IMR-90 (cell line): Measurements from ENCODE around the gene NCR2. TPM values are rescaled to one million over a fixed set of nuclear protein-coding genes. Genes with fewer than 3 reads are reported as not detected.

ENCODE experiments used
- ATAC-seq: fragments of 200-7000 bp; cut with Tn5 transposase; 2 replicates; pipeline ENCODE4 v1.9.1; 2020; ENCODE audit warnings: low read depth, mild to moderate bottlenecking, moderate library complexity
- BruUV-seq: library from RNA; stranded (reverse); fragments of 400-500 nt; replicated peaks from 2 replicates; lab custom pipeline; 2021; lab: Mats Ljungman, UMichigan
- CTCF ChIA-PET: fragments of 300-600 bp; formaldehyde crosslinking; extraction: SDS; loops from one replicate; lab custom pipeline; 2021; ENCODE audit warnings: antibody characterized with exemption; lab: Yijun Ruan, JAX
- POLR2A ChIA-PET: fragments of 300-600 bp; sonication (Branson Sonifier 250); formaldehyde crosslinking; loops from one replicate; lab custom pipeline; 2022; ENCODE audit warnings: antibody characterized with exemption; ENCODE audit not compliant: unreplicated experiment; lab: Charles Lee
- DNase-seq: peaks from one replicate; pipeline ENCODE4 v3.0.0; 2013
- H2AFZ ChIP-seq: replicated peaks from 2 replicates; pipeline ENCODE3; 2013; ENCODE audit warnings: low read length, mild to moderate bottlenecking; ENCODE audit not compliant: poor library complexity
- H2AK5ac ChIP-seq: 2 replicates; pipeline ENCODE4 v1.6.1; 2013; ENCODE audit warnings: low read depth, low read length, inconsistent platforms
- H2AK9ac ChIP-seq: replicated peaks from 2 replicates; pipeline ENCODE3; 2013; ENCODE audit warnings: mild to moderate bottlenecking, low read depth, low read length, moderate library complexity; ENCODE audit not compliant: poor library complexity
- H2BK120ac ChIP-seq: 2 replicates; pipeline ENCODE4 v1.6.1; 2013; ENCODE audit warnings: low read depth, low read length, inconsistent platforms
- H2BK15ac ChIP-seq: 3 replicates; pipeline ENCODE4 v1.6.1; 2013; ENCODE audit warnings: low read depth, low read length, inconsistent platforms
- H2BK20ac ChIP-seq: 2 replicates; pipeline ENCODE4 v1.6.1; 2013; ENCODE audit warnings: low read depth, mild to moderate bottlenecking, inconsistent platforms, low read length, moderate library complexity
- H2BK5ac ChIP-seq: 2 replicates; pipeline ENCODE4 v1.6.1; 2013; ENCODE audit warnings: mild to moderate bottlenecking, low read depth, low read length, inconsistent platforms; ENCODE audit not compliant: poor library complexity, severe bottlenecking
- H3K14ac ChIP-seq: replicated peaks from 2 replicates; pipeline ENCODE4 v1.6.1; 2013; ENCODE audit warnings: low read depth, low read length, inconsistent platforms
- H3K18ac ChIP-seq: 2 replicates; pipeline ENCODE4 v1.6.1; 2013; ENCODE audit warnings: low read depth, low read length, control low read depth
- H3K23ac ChIP-seq: 2 replicates; pipeline ENCODE4 v1.6.1; 2013; ENCODE audit warnings: low read depth, low read length, inconsistent platforms
- H3K27ac ChIP-seq: 2 replicates; pipeline ENCODE4 v1.5.1; 2013; ENCODE audit warnings: mild to moderate bottlenecking, control low read depth, low read length; ENCODE audit not compliant: insufficient read depth
- H3K27me3 ChIP-seq: 2 replicates; pipeline ENCODE4 v1.6.1; 2013; ENCODE audit warnings: low read length; ENCODE audit not compliant: control insufficient read depth, insufficient read depth
- H3K36me3 ChIP-seq: 2 replicates; pipeline ENCODE4 v1.6.1; 2013; ENCODE audit warnings: low read length, mixed read lengths; ENCODE audit not compliant: control insufficient read depth, insufficient read depth
- H3K4ac ChIP-seq: 2 replicates; pipeline ENCODE4 v1.6.1; 2013; ENCODE audit warnings: low read depth, low read length, inconsistent platforms
- H3K4me1 ChIP-seq: 2 replicates; pipeline ENCODE4 v1.6.1; 2013; ENCODE audit warnings: low read length, mixed read lengths; ENCODE audit not compliant: control insufficient read depth, insufficient read depth
- H3K4me2 ChIP-seq: 2 replicates; pipeline ENCODE4 v1.6.1; 2013; ENCODE audit warnings: low read depth, mild to moderate bottlenecking, control low read depth, low read length, moderate library complexity
- H3K4me3 ChIP-seq: 2 replicates; pipeline ENCODE4 v1.5.1; 2013; ENCODE audit warnings: low read depth, mild to moderate bottlenecking, control low read depth, low read length, moderate library complexity; ENCODE audit not compliant: insufficient read depth
- H3K56ac ChIP-seq: 2 replicates; pipeline ENCODE4 v1.6.1; 2013; ENCODE audit warnings: low read length, inconsistent platforms; ENCODE audit not compliant: insufficient read depth; ENCODE audit errors: extremely low read depth
- H3K79me1 ChIP-seq, 2 experiments: 2 replicates each; pipeline ENCODE4 v1.6.1; 2013; ENCODE audit warnings: low read length in 2 of 2, inconsistent platforms in 1 of 2, low read depth in 1 of 2
- H3K9ac ChIP-seq: 2 replicates; pipeline ENCODE4 v1.6.1; 2013; ENCODE audit warnings: low read depth, low read length, control low read depth
- H3K9me1 ChIP-seq: 2 replicates; pipeline ENCODE4 v1.6.1; 2013; ENCODE audit warnings: low read length, inconsistent platforms; ENCODE audit not compliant: insufficient read depth
- H3K9me3 ChIP-seq: 2 replicates; pipeline ENCODE4 v1.6.1; 2013; ENCODE audit warnings: low read length; ENCODE audit not compliant: control insufficient read depth, insufficient read depth
- H4K20me1 ChIP-seq: 2 replicates; pipeline ENCODE4 v1.6.1; 2013; ENCODE audit warnings: low read length, inconsistent platforms; ENCODE audit not compliant: insufficient read depth
- H4K5ac ChIP-seq: 2 replicates; pipeline ENCODE4 v1.6.1; 2013; ENCODE audit warnings: mild to moderate bottlenecking, low read depth, low read length, control low read depth
- H4K8ac ChIP-seq, 2 experiments: 2 replicates each; pipeline ENCODE4 v1.6.1; 2013; ENCODE audit warnings: low read depth in 2 of 2, low read length in 2 of 2, control low read depth in 1 of 2, inconsistent platforms in 1 of 2
- H4K91ac ChIP-seq: 2 replicates; pipeline ENCODE4 v1.6.1; 2013; ENCODE audit warnings: low read depth, low read length, inconsistent platforms; ENCODE audit not compliant: insufficient read depth
- BHLHE40 ChIP-seq: fragments of 150-350 bp; IDR thresholded peaks from 2 replicates; pipeline ENCODE4 v1.6.1; 2016; ENCODE audit warnings: mild to moderate bottlenecking, low read depth, low read length
- CEBPB ChIP-seq: IDR thresholded peaks from 2 replicates; pipeline ENCODE4 v1.6.1; 2012; ENCODE audit warnings: low read depth, low read length, improper control_type of control experiment
- CHD1 ChIP-seq: IDR thresholded peaks from 2 replicates; pipeline ENCODE4 v1.6.1; 2012; ENCODE audit warnings: low read depth, low read length, improper control_type of control experiment
- FOS ChIP-seq: fragments of 150-350 bp; IDR thresholded peaks from 2 replicates; pipeline ENCODE4 v1.6.1; 2016; ENCODE audit warnings: low read depth, low read length
- MAFK ChIP-seq: IDR thresholded peaks from 2 replicates; pipeline ENCODE4 v1.6.1; 2012; ENCODE audit warnings: low read depth, low read length, improper control_type of control experiment
- MAZ ChIP-seq: IDR thresholded peaks from 2 replicates; pipeline ENCODE4 v1.6.1; 2012; ENCODE audit warnings: low read depth, mild to moderate bottlenecking, low read length, improper control_type of control experiment, moderate library complexity, borderline replicate concordance
- MXI1 ChIP-seq: IDR thresholded peaks from 2 replicates; pipeline ENCODE4 v1.6.1; 2012; ENCODE audit warnings: low read depth, mild to moderate bottlenecking, low read length, moderate library complexity, borderline replicate concordance
- POLR2A ChIP-seq: IDR thresholded peaks from 2 replicates; pipeline ENCODE4 v1.6.1; 2012; ENCODE audit warnings: mild to moderate bottlenecking, low read depth, low read length
- RAD21 ChIP-seq: IDR thresholded peaks from 2 replicates; pipeline ENCODE4 v1.6.1; 2012; ENCODE audit warnings: low read length, improper control_type of control experiment
- RCOR1 ChIP-seq: IDR thresholded peaks from 2 replicates; pipeline ENCODE4 v1.6.1; 2012; ENCODE audit warnings: mild to moderate bottlenecking, low read length, improper control_type of control experiment; ENCODE audit not compliant: insufficient replicate concordance
- RFX5 ChIP-seq: IDR thresholded peaks from 2 replicates; pipeline ENCODE4 v1.8.0; 2012; ENCODE audit warnings: low read depth, mild to moderate bottlenecking, low read length, moderate library complexity
- WGBS, 2 experiments: methylation state at CpG; one replicate each; pipeline versions ENCODE4 v1.1.5 to v1.1.7; 2013; ENCODE audit warnings: missing lambda C conversion rate in 2 of 2; ENCODE audit not compliant: insufficient read length in 1 of 2; ENCODE audit errors: extremely low coverage in 2 of 2; 5-methylcytosine and 5-hydroxymethylcytosine counted together
- dilution Hi-C: fragments of 300-500 bp; cut with HindIII; formaldehyde crosslinking; loops from one replicate; pipeline ENCODE4 v1.14.3; 2018; ENCODE audit warnings: low sequenced_read_pairs; ENCODE audit not compliant: unreplicated experiment
- in situ Hi-C: fragments of 300-500 bp; cut with MboI; formaldehyde crosslinking; loops from 3 replicates; pipeline ENCODE4 v1.14.3; 2019; ENCODE audit warnings: low sequenced_read_pairs, inconsistent platforms, mixed read lengths
- intact Hi-C: fragments of 100-400 bp; cut with micrococcal nuclease; formaldehyde crosslinking; loops from 2 replicates; pipeline ENCODE4 v1.10.0; 2022
- polyA plus RNA-seq, 3 experiments: library from polyadenylated mRNA; depleted of rRNA; stranded (reverse); fragments of >200 nt; gene quantifications; 2 replicates each; pipeline ENCODE4 v1.2.3, GENCODE V29; 2012; ENCODE audit warnings: low replicate concordance in 1 of 3
- total RNA-seq: library from RNA; depleted of rRNA; stranded (reverse); fragments of >200 nt; gene quantifications from 2 replicates; pipeline ENCODE4 v1.2.3, GENCODE V29; 2012
- TF ChIP-seq, protein P1 (sequence below): conservative IDR thresholded peaks from 2 replicates; pipeline ENCODE4 v1.5.1; 2012; ENCODE audit warnings: mild to moderate bottlenecking, low read depth, low read length, improper control_type of control experiment
- TF ChIP-seq, protein P2 (sequence below): fragments of 150-350 bp; IDR thresholded peaks from 2 replicates; pipeline ENCODE4 v1.6.1; 2016; ENCODE audit warnings: low read depth, mild to moderate bottlenecking, low read length, moderate library complexity, borderline replicate concordance

NCR2 gene
- total and polyA plus RNA-seq, 2 of the 4 experiments (the other 2 are of a cell fraction), result not detected

GRCh38 chr6:41370488-41371111 lies 35.2 kb downstream of the NCR2 start:
- Histone ChIP-seq H3K27ac (no peak overlapping the region), H2BK20ac (no peak overlapping the region), H2AK9ac (no peak overlapping the region), H2AK5ac (no peak overlapping the region), H2BK5ac (no peak overlapping the region), H2BK120ac (no peak overlapping the region), H2AFZ (no peak overlapping the region), H3K56ac (no peak overlapping the region), H4K91ac (no peak overlapping the region), H4K5ac (no peak overlapping the region), H3K27me3 (peaks cover 56% of the 10 kb centered on the region), H3K4me1 (peaks cover 2% of the 10 kb centered on the region; the same call in 1 of the 2 replicates), H3K4ac (no peak overlapping the region), H3K4me3 (no peak overlapping the region), H3K9me1 (no peaks in the 10 kb centered on the region), H4K20me1 (no peaks in the 10 kb centered on the region), H4K8ac (no peak overlapping the region), H3K9me3 (no peaks in the 10 kb centered on the region), H3K14ac (no peak overlapping the region), H3K79me1 (no peaks in the 10 kb centered on the region), H2BK15ac (no peak overlapping the region), H3K18ac (no peak overlapping the region), H3K23ac (no peak overlapping the region), H3K4me2 (no peak overlapping the region), H3K9ac (no peak overlapping the region), H3K36me3 (no peaks in the 10 kb centered on the region)
- ATAC-seq, result no peak
- dilution Hi-C loops, result no loop called here
- ChIA-PET POLR2A (no interaction called here), CTCF (no interaction called here)
- in situ Hi-C loops, result loop anchor here (5.0 kb wide), 1 partner anchor 222 kb away; no protein-coding TSS in a partner anchor
- TF ChIP-seq FOS, result no peak
- TF ChIP-seq RCOR1, result no peak
- TF ChIP-seq POLR2A, result no peak
- no peak for TF ChIP-seq BHLHE40
- TF ChIP-seq MAZ, result no peak
- no peak for TF ChIP-seq MAFK
- no peak for TF ChIP-seq CEBPB
- TF ChIP-seq, protein P1, sequence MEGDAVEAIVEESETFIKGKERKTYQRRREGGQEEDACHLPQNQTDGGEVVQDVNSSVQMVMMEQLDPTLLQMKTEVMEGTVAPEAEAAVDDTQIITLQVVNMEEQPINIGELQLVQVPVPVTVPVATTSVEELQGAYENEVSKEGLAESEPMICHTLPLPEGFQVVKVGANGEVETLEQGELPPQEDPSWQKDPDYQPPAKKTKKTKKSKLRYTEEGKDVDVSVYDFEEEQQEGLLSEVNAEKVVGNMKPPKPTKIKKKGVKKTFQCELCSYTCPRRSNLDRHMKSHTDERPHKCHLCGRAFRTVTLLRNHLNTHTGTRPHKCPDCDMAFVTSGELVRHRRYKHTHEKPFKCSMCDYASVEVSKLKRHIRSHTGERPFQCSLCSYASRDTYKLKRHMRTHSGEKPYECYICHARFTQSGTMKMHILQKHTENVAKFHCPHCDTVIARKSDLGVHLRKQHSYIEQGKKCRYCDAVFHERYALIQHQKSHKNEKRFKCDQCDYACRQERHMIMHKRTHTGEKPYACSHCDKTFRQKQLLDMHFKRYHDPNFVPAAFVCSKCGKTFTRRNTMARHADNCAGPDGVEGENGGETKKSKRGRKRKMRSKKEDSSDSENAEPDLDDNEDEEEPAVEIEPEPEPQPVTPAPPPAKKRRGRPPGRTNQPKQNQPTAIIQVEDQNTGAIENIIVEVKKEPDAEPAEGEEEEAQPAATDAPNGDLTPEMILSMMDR, result no peak
- no peak for TF ChIP-seq RAD21
- no peak for TF ChIP-seq CHD1
- TF ChIP-seq, protein P2, sequence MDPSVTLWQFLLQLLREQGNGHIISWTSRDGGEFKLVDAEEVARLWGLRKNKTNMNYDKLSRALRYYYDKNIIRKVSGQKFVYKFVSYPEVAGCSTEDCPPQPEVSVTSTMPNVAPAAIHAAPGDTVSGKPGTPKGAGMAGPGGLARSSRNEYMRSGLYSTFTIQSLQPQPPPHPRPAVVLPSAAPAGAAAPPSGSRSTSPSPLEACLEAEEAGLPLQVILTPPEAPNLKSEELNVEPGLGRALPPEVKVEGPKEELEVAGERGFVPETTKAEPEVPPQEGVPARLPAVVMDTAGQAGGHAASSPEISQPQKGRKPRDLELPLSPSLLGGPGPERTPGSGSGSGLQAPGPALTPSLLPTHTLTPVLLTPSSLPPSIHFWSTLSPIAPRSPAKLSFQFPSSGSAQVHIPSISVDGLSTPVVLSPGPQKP, result no peak
- TF ChIP-seq RFX5, result no peak
- no peak for TF ChIP-seq MXI1
- intact Hi-C loops, result no loop called here
- no peak for DNase-seq
- BruUV-seq, result no TSS peak
- 78% methylated on average over 3 of the region's 6 CpGs; no CpG with 5 or more reads in 1 of the 2 experiments for WGBS, 2 experiments
